HG02973 (cell line): ENCODE measurements around the gene OPRL1.
A peak's percentile ranks its signal among the peaks of the same experiment; 100 is the strongest.

Source experiments
- ATAC-seq: cut with Tn5 transposase; IDR thresholded peaks from one replicate; pipeline ENCODE4 v1.9.1; 2021; ENCODE audit warnings: moderate library complexity; ENCODE audit not compliant: unreplicated experiment

Gene OPRL1

DNA sequence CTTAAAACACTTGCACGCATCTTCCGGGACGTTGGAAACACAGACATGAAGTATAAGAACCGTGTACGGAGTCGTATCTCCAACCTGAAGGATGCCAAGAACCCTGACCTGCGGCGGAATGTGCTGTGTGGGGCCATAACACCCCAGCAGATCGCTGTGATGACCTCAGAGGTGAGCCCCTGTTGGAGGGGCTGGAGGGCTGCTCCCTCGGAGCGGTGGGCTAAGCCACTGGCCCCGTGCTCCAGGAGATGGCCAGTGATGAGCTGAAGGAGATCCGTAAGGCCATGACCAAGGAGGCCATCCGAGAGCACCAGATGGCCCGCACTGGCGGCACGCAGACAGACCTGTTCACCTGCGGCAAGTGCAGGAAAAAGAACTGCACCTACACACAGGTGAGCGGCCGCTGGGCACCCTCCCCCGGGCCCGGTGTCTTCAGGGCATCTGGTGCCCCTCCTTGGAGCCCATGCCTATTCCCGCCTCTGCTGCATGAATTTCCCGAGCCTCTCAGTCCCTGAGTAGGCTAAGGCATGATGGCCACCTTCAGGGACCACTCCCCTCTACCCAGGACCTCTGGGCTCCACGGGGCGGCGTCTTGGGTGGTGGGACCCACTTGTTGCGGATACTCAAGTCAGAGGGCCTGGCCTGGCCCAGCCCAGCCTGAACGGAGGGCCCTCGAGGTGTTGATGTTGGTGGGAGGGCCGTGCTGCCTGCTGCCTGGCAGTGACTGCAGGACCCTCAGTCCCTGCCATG lies 9.5 kb upstream of the OPRL1 start:
- no peak for ATAC-seq

DNA sequence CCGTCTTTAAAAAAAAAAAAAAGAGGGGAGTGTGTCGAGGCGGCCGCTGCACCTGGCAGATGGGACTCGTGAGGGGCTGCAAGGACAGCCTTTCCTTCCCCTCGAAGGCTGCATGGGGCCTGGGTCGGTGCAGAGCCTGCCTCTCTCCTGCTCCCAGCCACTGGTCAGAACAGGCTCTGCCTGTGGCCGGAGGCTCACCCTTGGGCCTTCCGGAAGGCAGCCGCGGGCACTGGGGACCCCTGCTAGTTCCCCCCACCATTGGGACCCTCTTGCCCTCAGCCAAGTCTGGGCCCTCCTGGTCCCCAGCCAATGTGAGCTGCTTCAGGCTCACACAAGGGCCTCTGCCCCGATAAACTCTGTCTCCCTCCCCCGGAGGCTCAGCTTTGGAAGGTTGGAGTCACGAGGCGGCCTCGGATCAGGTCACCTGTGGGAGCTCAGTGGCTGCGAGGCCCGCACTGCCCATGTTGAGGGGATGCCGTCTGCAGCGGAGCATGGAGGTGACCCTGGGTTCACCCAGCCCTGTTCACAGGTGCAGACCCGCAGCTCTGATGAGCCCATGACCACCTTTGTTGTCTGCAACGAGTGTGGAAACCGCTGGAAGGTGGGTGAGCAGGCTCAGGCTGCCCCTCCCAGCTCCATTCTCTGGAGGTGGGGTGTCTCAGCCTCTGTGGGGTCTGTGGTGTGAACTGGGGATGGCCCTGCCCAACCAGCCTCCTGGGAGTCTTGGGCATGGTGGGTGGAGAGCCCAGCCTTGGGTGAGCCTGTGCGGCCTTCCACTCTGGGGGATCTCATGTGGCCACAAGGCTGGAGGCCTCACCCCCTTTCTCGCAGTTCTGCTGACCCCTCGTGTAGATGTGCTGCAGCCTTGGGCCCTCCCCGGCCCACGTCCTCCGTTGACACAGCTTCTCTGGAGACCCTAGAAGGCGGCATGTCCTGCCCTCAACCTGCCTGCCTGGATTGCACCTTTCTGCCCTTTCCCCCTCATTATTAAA lies 8.2 kb upstream of the OPRL1 start:
- no peak for ATAC-seq

DNA sequence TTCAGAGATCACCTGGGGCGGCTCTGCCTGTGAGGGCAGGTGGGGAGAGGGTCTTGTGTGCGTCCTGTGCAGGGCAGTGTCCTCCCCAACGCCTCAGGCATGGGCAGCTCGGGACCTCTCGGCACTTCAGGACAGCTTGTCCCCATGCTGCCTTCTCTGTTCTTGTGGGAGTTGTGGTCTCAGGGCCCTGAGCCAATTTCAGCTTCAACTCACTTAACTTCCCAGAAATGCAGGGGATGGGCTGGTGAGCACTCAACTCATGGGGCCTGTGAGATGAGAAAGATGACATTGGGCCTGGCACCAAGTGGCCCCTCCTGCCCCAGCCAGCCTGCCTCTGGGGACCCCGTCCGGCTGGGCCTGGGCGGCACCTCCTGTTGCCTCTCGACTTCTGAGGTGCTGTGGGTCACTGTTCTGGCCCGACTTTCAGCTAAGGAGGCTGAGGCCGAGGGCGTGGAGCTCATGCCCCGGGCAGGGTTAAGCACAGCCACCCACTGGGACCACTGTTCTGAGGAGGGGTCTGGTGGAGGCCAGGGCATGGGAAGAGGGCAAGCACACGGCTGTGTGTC lies 7.3 kb upstream of the OPRL1 start:
- no peak for ATAC-seq

DNA sequence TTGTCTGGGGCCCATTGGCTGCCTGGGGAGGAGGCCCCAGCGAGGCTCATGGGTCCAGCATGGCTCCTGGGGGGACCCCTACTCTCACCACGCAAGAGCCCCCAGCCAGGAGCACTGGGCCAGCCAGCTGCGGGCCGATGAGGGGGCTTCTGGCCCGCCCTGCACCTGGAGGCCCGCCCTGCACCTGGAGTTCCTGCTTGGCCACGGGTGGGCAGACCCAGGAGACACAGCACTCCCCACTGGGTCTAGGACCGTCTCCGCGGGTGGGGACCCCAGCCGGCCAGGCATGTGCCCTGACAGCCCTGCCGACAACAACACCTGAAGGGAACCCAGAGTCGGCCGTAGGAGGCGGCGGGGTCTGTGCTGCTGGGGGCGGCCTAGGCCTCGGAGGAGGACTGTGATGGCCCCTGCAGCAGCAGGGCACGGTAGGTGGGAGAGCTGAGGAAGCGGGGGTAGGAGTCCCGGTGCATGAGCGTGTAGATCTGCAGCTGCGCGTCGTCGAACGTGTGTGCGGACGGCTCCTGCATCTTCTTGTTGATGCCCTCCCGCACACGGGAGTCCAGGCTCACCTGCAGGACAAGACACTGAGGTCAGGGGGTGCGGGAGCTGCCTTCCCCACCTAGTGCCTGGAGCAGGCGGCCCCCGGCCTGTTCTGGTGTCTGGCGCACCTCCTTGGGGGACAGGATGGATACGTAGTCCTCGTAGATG lies 6.3 kb upstream of the OPRL1 start:
- no peak for ATAC-seq

DNA sequence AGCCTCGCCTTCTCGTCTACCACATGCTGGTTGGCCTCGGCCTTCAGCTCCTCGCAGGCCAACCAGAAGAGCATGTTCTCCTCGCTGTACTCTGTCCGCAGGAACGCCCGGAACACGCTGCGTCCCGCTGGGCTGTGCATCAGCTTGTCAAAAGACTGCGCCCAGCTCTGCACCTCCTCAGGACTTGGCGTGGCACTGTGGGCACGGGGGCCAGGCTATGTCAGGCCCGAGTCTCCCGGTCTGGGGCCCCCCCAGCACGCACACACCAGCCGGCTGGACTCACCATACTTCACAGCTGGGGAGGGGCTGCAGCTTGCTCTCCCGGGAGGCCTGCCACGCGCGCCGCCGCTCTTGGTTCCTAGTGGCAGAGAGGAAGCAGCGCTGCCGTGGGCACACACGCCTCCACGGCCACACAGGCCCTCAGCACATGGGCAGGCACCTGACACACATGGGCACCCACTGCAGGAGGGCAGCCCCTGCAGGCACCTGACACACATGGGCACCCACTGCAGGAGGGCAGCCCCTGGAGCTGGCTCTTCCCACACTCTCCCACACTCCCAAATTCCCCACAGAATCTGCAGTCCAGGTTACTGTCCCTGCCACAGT lies 5.6 kb upstream of the OPRL1 start:
- no peak for ATAC-seq

DNA sequence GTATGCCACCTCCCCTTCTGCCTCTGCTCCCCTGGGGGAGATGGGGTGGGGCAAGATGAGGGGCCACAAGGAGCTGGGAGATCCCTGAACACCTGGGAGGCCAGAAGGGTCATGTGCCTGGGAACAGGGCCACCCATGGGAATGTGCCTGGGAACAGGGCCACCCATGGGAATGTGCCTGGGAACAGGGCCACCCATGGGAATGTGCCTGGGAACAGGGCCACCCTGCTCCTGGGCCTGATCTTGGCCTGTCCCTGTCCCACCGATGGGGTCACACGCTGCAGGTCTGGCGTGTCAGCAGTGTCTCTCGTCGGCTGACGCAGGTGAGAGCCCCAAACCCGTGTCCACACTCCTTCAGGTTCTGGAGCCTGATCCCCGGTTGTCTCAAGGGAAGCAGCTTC lies 4.9 kb upstream of the OPRL1 start:
- no peak for ATAC-seq

DNA sequence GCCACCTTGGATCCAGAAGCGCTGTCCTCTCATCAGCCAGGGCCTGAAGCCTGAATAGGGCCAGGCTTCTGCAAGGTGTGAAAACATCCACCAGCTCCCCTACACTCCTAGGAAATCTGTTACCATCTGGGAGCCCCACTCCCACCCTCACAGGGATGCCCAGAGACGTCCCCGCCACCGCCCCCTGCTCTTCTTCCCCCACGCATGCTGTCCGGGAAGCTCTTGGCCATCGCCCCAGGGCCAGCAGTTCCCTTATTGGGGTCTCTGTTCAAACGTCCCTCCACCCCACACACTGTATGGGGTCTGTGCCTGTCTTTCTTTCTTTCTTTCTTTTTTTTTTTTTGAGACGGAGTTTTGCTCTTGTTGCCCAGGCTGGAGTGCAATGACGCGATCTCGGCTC lies 4.3 kb upstream of the OPRL1 start:
- no peak for ATAC-seq

DNA sequence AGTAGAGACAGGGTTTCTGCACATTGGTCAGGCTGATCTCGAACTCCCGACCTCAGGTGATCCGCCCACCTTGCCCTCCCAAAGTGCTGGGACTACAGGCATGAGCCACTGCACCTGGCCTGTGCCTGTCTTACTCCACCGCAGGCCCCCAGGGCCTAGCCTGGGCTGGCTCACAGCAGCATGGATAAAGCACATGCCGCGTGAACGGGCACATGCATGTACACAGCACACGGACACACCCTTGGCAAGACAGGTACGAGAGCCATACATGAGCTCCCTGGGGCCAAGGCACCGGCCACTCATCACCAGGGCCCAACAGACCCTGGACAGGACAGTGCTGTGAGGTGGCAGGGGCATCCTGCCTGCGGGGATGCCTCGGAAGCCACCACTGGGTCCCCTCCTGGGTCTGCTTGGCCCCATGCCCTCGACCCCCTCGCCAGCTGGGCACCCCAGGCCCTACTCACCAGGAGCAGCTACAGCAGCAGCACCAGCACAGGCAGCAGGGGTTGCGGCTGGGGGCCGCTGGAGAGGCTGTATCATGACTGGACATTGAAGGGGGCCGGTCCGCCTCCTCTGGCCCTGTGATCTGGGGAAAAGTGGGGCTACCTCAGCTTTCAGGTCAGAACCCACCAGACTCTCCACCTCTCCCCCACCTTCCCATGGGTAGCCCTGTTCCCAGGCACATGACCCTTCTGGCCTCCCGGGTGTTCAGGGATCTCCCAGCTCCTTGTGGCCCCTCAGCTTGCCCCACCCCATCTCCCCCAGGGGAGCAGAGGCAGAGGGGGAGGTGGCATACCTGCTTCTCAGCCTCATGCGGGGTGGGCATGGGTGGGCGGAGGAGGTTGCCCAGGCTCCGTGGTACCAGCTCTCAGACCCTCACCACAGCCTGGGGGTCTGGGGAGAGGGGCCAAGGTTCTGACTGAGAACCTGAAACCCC lies 3.6 kb upstream of the OPRL1 start:
- no peak for ATAC-seq

DNA sequence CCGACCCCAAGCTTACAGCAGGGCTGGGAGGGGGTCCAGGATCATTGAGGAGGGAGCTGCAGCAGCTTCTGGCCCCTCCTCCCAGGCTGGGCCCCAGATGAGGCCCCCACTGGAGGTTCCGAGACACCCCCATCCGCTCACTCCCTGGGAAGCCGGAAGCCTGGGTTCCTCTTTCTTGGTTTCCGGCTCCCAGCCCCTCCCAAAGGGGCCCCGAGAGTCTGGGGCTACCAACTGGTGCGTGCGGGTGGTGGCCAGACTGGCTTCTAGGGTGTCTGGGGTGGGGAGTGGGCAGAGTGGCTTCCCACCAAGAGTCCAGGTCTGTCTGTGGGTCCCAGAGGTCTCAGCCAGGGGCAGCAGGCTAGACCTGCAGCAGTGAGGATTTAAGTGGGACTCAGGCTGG lies 2.8 kb upstream of the OPRL1 start:
- ATAC-seq, result no peak

DNA sequence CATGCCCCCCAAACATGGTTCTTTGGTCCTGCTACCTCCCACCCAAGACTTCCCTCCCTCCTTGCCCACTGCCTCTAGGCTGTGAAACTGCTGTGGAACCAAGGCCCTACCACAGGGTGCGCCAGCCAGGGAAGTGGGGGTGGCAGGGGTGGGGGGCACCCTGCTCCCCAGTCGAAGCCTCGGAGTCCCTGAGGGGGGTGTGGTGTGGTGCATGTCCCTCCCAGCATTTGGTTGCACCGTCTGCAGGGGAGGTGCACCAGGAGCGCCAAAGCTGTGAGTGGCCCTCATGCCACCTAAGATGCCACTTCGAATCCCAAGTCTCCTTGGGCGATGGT lies 2.4 kb upstream of the OPRL1 start:
- ATAC-seq, result no peak

DNA sequence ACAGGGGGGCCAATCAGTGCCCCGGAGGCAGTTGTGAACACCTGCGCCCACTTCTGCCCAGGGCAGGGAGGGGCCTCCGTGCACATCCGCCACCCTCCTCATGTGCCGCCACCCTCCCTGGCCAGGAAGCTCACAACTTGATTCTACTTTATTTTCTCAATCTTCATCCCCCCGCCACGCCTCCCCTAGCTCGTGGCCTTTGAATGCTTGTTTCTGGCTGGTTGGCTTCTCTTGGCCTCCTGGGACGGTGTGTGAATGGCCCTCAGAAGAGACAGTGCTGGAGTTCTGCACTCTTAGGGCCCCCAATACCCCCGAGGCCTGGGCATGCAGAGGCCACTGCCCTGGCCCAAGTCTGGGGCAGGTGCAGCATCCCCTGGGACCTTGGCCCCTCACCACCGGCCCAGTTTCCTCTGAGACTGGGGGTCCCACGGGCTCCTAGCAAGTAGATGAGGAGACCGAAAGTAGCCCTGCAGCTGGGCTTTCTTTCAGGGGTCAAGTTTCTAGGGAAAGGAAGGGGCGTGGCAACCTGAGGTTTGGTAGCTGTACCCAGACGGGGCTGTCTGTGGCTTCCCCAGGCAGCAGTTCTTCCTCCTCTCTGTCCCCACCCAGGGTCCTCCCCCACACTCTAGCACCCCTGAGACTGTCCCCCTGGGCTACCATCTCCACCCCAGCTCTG lies 1.9 kb upstream of the OPRL1 start:
- no peak for ATAC-seq

DNA sequence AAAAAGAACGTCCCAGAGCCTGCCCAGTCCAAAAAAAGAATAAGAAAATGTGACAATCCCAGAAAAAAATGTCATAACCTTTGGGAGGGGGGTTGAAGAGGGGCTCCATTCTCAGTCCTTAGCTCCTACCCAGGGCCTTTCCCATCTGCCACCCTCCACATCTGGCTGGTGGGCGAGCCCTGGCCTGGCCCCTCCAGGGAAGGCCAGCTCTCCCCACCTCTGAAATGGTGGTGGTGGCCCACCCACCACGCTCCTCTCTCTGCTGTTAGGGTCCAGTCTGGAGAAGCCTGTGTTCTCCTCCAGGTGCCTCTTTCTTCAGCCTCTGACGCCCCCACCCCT lies 979 bp upstream of the OPRL1 start:
- ATAC-seq, result no peak

DNA sequence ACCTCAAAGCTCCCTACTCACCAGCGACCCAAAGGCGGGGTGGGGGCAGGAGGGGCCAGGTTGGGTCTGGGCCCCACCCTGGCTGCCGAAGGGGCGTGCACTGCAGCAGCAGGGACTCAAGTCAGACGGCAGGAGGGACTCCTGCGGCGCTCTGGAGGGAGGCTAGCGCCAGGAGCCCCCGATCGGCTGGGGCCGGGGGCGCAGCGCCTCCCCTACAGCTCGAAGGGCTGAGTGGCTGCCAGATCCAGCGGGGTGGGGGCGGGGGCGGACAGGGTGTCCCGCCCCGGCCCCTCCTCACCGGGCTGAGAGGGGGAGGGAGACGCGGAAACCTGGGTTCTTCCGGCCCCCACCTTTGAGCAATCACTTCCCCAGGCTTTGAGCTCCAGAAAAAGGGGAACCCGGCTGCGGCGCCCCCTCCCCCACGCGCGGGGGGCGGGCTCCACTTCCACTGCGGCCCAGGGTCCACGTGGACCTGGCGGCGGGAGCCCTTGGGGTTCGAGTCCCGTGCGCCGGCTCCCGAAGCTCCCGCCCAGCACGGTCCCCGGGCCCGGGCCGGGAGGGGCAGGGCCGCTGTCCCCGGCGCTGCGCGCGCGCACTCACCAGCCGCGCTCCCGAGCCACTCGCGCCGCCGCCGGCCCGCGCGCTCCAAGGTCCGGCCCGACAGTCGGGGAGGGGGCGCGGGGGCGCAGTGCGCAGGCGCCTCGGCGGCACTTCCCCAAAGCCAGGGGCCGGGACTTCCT lies 439 bp upstream of the OPRL1 start, which contains the start of gene RGS19:
Gene RGS19, minus strand, starts transcription at position 246 of the 740 bp plus-strand sequence. CDS start 2,632 bp downstream, outside the sequence.
- ATAC-seq, result peak; percentile 39

DNA sequence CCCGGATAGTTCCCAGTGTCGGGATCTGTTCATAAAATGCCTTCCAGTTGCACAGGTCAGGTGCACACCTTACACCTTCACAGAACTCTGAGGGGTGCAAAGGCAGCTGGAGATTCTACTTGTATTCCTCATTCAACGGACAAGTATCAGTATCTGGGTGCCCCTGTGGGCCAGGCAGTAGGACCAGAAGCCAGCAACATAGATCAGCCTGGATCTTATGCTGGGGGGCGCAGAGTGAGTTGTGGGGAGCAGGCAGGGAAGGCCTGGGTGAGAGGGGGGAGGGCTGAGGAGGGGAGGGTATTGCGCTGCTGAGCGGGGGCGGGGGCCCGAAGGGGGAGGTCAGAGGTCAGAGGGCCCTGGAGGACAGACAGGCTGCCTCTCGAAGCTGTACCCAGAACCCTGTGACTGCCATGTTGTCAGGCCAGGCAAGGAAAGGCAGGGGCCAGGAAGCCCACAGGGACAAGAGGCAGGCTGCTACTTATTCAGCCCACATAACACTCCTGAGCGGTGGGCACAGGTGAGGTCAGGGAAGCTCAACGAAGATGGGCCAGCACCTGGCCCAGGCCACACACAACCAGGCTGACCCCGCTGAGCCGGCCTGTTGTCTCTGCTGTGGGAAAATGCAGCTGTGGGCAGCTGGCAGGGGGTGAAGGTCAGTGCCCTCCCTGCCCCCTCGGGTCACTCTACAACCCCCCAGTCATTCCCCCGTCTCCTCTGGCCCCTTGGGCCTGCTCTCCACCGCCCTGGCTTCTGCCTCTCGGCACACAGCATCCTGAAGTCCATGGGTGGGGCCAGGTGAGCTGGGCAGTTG lies 1.1 kb downstream of the OPRL1 start:
- no peak for ATAC-seq

DNA sequence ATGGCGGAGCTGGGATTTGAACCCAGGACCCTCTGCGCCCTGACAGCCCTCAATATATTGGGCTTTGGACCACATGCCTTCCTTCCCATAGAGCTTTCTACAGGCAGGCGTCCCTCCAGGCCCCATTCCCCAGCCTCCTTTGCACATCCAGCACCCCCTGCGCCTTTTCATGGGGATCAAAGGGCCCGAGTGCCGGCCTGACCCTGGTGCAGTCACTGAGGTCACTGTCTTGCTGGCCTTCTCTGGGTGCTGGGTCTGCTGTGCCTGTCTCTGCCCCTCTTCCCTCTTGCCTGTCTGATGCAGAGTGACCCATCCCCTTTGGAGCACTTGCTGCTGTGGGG lies 1.7 kb downstream of the OPRL1 start:
- no peak for ATAC-seq

DNA sequence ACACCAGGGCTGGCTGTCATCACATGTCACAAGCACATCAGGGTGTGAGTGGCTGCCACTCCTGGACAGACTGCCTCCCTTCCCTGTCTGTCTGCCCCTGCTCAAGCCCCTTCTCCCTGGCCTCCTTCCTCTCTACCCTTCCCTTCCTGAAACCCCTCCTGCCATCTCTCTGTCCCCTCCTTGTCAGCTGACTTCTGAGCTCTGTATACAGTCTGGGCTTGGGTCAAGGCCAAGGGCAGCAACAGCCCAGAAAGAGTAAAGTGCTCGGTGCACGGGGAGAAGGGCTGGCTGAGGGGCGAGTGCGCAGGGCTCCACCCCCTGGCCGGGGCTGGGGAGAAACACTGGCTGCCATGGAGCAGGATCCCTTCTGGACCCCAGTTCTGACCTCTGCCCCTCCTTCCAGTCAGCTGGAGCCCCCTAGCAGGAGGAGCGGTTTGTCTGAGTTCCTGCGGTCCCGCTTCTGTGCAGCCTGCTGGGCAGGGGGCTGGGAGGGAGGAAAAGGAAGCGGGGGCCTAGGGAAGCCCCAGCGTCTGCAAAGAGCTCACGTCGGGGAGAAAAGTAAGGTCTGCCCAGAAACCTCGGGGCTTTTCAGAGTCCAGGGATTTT lies 2.3 kb downstream of the OPRL1 start:
- ATAC-seq, result no peak

DNA sequence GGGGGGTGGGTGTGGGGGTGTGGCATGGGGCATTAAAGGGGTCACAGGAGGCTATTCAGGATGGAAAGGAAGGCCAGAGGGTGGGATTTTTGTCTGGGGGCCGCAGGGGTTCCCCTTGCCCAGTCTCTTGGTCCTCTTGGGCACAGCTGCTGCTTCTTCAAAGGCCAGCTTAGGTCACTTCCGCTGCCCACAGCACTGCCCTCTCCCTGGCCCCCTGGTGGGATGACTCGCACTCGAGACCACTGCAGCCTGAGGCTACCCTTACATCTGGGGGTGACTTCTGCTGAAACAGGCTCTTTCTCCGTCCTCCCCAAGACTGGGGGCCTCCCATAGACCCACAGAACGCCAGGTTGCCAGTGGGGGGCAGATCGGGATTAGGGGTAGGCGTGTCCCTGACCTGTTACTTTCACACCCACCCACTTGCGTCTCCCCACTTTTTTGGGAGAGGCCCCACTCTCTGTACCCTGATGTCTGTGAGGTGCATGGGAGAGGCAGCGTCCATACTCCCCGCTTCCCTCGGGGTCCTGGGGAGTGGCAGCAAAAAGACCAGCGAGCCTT lies 3.0 kb downstream of the OPRL1 start:
- no peak for ATAC-seq
